ENCODE data around the gene SGPL1. TPM values are rescaled to one million over a fixed set of nuclear protein-coding genes. Genes with fewer than 3 reads are reported as not detected.

Gene SGPL1
- total and polyA plus RNA-seq, 2 experiments from 2014 or later = 12.0 to 42.7 TPM

GRCh38 chr10:70917635-70918034, 101.9 kb downstream of the SGPL1 start (continued):
- TF ChIP-seq CTCF (conservative IDR thresholded peaks at IDR 0.05; ENCODE audit: low read depth in 2 of 2) (no peak), POLR2AphosphoS5 (IDR thresholded peaks at IDR 0.05; ENCODE audit: low read depth) (no peak), JUNB (IDR thresholded peaks at IDR 0.05; ENCODE audit: unreplicated experiment) (no peak), ZNF331 (CRISPR knock-in tag; IDR thresholded peaks at IDR 0.05; ENCODE audit: low read depth) (no peak), CREB1 (CRISPR knock-in tag; IDR thresholded peaks at IDR 0.05; ENCODE audit: low read depth) (no peak), EZH2phosphoT487 (IDR thresholded peaks at IDR 0.05; ENCODE audit: unreplicated experiment) (no peak), ZNF462 (CRISPR knock-in tag; IDR thresholded peaks at IDR 0.05) (no peak), NANOG (IDR thresholded peaks at IDR 0.05; ENCODE audit: borderline replicate concordance) (no peak)

All from GM23338 (cell line).